ENCODE results near the gene ZNF397.

Gene ZNF397

DNA sequence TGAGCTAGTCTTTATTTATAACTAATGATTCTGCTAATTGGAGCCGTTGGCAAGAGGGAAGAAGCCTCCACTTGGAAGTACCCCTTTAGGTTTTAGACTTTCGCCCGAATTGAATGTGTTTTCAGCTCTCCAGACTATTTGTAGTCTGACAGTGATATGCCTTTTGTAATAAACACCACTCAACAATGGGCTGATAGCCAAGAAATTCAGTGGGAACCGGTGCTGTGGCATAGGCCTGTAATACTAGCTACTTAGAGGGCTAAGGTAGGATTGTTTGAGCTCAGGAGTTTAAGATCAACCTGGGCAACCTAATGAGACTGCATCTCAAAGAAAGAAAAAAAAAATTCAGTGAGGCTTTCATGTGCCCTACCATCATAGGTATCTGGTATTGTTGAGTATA, 62.8 kb downstream of the ZNF397 start:
- TF ChIP-seq, protein P1, sequence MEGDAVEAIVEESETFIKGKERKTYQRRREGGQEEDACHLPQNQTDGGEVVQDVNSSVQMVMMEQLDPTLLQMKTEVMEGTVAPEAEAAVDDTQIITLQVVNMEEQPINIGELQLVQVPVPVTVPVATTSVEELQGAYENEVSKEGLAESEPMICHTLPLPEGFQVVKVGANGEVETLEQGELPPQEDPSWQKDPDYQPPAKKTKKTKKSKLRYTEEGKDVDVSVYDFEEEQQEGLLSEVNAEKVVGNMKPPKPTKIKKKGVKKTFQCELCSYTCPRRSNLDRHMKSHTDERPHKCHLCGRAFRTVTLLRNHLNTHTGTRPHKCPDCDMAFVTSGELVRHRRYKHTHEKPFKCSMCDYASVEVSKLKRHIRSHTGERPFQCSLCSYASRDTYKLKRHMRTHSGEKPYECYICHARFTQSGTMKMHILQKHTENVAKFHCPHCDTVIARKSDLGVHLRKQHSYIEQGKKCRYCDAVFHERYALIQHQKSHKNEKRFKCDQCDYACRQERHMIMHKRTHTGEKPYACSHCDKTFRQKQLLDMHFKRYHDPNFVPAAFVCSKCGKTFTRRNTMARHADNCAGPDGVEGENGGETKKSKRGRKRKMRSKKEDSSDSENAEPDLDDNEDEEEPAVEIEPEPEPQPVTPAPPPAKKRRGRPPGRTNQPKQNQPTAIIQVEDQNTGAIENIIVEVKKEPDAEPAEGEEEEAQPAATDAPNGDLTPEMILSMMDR (conservative IDR thresholded peaks at IDR 0.05): no peak
- H3K27ac ChIP-seq: no peak overlapping the region

DNA sequence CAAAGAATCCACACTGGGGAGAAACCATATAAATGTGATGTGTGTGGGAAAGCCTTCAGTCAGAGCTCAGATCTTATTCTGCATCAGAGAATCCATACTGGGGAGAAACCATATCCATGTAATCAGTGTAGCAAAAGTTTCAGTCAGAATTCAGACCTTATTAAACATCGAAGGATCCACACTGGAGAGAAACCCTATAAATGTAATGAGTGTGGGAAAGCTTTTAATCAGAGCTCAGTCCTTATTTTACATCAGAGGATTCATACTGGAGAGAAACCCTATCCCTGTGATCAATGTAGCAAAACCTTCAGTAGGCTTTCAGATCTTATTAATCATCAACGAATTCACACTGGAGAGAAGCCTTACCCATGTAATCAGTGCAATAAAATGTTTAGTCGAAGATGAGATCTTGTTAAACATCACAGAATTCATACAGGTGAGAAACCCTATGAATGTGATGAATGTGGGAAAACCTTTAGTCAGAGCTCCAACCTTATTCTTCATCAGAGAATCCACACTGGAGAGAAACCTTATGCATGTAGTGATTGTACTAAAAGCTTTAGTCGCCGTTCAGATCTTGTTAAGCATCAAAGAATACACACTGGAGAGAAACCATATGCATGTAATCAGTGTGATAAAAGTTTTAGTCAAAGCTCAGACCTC, 65.9 kb downstream of the ZNF397 start:
- no peak overlapping the region for H3K27ac ChIP-seq
- TF ChIP-seq, protein P1 (conservative IDR thresholded peaks at IDR 0.05): no peak
